Measurements from ENCODE around the gene MED26. TPM values are rescaled to one million over a fixed set of nuclear protein-coding genes. Genes with fewer than 3 reads are reported as not detected.

MED26 gene
- total and polyA plus RNA-seq, 9 of the 15 experiments (the other 6 are each of a cell fraction or from before 2014, with no cell fraction given): 0.71 to 15.1 (median 6.2) TPM

DNA sequence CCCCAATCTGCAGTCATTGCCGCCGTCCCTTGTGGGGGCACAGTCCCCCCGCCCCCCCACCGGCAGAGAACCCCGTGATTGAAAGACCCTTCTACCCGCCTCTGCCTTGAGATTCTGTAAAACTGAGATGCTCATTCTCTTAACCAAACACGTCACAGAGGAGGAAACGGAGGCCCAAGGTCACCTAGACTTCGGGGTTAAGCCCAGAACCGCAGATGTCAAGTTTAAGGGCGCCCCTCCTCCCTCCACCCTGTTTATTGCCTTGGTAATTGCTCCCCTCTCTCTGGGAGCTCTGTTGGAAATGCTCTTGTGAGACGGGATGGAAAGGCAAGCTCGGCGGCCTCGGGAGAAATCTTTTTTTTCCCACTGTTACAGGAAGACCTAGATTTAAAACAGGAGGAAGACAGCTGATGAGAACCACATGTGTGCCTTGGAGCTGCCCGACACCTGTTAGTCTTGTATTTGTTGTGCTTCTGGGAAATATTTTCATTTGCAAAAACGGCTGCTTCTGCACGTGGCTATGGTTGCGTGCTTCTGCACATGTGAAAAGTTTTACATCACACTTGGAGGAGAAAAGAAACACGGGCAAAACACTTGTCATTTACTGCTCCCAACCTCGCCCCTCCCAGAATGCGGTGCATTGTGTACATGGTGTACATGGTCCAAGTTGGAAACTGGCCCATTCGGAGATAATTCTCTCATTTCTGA lies 1.1 kb upstream of the MED26 start (continued):
- TF ChIP-seq, protein P1, sequence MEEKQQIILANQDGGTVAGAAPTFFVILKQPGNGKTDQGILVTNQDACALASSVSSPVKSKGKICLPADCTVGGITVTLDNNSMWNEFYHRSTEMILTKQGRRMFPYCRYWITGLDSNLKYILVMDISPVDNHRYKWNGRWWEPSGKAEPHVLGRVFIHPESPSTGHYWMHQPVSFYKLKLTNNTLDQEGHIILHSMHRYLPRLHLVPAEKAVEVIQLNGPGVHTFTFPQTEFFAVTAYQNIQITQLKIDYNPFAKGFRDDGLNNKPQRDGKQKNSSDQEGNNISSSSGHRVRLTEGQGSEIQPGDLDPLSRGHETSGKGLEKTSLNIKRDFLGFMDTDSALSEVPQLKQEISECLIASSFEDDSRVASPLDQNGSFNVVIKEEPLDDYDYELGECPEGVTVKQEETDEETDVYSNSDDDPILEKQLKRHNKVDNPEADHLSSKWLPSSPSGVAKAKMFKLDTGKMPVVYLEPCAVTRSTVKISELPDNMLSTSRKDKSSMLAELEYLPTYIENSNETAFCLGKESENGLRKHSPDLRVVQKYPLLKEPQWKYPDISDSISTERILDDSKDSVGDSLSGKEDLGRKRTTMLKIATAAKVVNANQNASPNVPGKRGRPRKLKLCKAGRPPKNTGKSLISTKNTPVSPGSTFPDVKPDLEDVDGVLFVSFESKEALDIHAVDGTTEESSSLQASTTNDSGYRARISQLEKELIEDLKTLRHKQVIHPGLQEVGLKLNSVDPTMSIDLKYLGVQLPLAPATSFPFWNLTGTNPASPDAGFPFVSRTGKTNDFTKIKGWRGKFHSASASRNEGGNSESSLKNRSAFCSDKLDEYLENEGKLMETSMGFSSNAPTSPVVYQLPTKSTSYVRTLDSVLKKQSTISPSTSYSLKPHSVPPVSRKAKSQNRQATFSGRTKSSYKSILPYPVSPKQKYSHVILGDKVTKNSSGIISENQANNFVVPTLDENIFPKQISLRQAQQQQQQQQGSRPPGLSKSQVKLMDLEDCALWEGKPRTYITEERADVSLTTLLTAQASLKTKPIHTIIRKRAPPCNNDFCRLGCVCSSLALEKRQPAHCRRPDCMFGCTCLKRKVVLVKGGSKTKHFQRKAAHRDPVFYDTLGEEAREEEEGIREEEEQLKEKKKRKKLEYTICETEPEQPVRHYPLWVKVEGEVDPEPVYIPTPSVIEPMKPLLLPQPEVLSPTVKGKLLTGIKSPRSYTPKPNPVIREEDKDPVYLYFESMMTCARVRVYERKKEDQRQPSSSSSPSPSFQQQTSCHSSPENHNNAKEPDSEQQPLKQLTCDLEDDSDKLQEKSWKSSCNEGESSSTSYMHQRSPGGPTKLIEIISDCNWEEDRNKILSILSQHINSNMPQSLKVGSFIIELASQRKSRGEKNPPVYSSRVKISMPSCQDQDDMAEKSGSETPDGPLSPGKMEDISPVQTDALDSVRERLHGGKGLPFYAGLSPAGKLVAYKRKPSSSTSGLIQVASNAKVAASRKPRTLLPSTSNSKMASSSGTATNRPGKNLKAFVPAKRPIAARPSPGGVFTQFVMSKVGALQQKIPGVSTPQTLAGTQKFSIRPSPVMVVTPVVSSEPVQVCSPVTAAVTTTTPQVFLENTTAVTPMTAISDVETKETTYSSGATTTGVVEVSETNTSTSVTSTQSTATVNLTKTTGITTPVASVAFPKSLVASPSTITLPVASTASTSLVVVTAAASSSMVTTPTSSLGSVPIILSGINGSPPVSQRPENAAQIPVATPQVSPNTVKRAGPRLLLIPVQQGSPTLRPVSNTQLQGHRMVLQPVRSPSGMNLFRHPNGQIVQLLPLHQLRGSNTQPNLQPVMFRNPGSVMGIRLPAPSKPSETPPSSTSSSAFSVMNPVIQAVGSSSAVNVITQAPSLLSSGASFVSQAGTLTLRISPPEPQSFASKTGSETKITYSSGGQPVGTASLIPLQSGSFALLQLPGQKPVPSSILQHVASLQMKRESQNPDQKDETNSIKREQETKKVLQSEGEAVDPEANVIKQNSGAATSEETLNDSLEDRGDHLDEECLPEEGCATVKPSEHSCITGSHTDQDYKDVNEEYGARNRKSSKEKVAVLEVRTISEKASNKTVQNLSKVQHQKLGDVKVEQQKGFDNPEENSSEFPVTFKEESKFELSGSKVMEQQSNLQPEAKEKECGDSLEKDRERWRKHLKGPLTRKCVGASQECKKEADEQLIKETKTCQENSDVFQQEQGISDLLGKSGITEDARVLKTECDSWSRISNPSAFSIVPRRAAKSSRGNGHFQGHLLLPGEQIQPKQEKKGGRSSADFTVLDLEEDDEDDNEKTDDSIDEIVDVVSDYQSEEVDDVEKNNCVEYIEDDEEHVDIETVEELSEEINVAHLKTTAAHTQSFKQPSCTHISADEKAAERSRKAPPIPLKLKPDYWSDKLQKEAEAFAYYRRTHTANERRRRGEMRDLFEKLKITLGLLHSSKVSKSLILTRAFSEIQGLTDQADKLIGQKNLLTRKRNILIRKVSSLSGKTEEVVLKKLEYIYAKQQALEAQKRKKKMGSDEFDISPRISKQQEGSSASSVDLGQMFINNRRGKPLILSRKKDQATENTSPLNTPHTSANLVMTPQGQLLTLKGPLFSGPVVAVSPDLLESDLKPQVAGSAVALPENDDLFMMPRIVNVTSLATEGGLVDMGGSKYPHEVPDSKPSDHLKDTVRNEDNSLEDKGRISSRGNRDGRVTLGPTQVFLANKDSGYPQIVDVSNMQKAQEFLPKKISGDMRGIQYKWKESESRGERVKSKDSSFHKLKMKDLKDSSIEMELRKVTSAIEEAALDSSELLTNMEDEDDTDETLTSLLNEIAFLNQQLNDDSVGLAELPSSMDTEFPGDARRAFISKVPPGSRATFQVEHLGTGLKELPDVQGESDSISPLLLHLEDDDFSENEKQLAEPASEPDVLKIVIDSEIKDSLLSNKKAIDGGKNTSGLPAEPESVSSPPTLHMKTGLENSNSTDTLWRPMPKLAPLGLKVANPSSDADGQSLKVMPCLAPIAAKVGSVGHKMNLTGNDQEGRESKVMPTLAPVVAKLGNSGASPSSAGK (IDR thresholded peaks at IDR 0.05): peak; percentile 64
- TF ChIP-seq RB1 (IDR thresholded peaks at IDR 0.05; ENCODE audit: low read depth) (0 out of 2 replicates have a peak, but pooled peaks have one; percentile 5), ESRRB (CRISPR knock-in tag; IDR thresholded peaks at IDR 0.05; ENCODE audit: borderline replicate concordance) (no peak), SETDB1 (IDR thresholded peaks at IDR 0.05; ENCODE audit: low read length) (no peak), TCF7 (IDR thresholded peaks at IDR 0.05; ENCODE audit: borderline replicate concordance) (no peak), ZSCAN32 (CRISPR knock-in tag; IDR thresholded peaks at IDR 0.05) (no peak), ZNF23 (CRISPR knock-in tag; IDR thresholded peaks at IDR 0.05) (no peak), HDAC6 (IDR thresholded peaks at IDR 0.05; ENCODE audit: low read depth, low read length) (no peak), FIP1L1 (IDR thresholded peaks at IDR 0.05; ENCODE audit: low read depth, low read length, poor library complexity, severe bottlenecking) (no peak), KLF13 (tag; IDR thresholded peaks at IDR 0.05; ENCODE audit: borderline replicate concordance, low read depth) (no peak)
- TF ChIP-seq, protein P2, sequence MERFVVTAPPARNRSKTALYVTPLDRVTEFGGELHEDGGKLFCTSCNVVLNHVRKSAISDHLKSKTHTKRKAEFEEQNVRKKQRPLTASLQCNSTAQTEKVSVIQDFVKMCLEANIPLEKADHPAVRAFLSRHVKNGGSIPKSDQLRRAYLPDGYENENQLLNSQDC (CRISPR knock-in tag; IDR thresholded peaks at IDR 0.05): no peak
- TF ChIP-seq, protein P3, sequence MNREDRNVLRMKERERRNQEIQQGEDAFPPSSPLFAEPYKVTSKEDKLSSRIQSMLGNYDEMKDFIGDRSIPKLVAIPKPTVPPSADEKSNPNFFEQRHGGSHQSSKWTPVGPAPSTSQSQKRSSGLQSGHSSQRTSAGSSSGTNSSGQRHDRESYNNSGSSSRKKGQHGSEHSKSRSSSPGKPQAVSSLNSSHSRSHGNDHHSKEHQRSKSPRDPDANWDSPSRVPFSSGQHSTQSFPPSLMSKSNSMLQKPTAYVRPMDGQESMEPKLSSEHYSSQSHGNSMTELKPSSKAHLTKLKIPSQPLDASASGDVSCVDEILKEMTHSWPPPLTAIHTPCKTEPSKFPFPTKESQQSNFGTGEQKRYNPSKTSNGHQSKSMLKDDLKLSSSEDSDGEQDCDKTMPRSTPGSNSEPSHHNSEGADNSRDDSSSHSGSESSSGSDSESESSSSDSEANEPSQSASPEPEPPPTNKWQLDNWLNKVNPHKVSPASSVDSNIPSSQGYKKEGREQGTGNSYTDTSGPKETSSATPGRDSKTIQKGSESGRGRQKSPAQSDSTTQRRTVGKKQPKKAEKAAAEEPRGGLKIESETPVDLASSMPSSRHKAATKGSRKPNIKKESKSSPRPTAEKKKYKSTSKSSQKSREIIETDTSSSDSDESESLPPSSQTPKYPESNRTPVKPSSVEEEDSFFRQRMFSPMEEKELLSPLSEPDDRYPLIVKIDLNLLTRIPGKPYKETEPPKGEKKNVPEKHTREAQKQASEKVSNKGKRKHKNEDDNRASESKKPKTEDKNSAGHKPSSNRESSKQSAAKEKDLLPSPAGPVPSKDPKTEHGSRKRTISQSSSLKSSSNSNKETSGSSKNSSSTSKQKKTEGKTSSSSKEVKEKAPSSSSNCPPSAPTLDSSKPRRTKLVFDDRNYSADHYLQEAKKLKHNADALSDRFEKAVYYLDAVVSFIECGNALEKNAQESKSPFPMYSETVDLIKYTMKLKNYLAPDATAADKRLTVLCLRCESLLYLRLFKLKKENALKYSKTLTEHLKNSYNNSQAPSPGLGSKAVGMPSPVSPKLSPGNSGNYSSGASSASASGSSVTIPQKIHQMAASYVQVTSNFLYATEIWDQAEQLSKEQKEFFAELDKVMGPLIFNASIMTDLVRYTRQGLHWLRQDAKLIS (CRISPR knock-in tag; IDR thresholded peaks at IDR 0.05): no peak

Measured in K562 (cell line).